Vagina (tissue), 2 donors: ENCODE measurements around the gene NLRP1. TPM values are rescaled to one million over a fixed set of nuclear protein-coding genes. Genes with fewer than 3 reads are reported as not detected.

Source experiments
- DNase-seq, 2 donors: peaks; one replicate each; pipeline ENCODE4 v3.0.0-alpha.2; 2017; ENCODE audit errors: extremely low spot score in 2 of 2
- H3K27ac ChIP-seq: fragments of 200-600 bp; sonication (generic); one replicate; pipeline ENCODE4 v1.5.1; 2019
- H3K27me3 ChIP-seq: fragments of 200-600 bp; sonication (generic); one replicate; pipeline ENCODE4 v1.5.1; 2019
- H3K36me3 ChIP-seq, 2 donors: fragments of 200-600 bp; sonication (generic); one replicate each; pipeline ENCODE4 v1.5.1; 2017 to 2019
- H3K4me1 ChIP-seq: fragments of 200-600 bp; sonication (generic); one replicate; pipeline ENCODE4 v1.5.1; 2019
- H3K4me3 ChIP-seq, 2 donors: fragments of 200-600 bp; sonication (generic); 1 replicate in 1 of 2; 2 replicates in 1 of 2; pipeline ENCODE4 v1.5.1; 2016 to 2019
- H3K9me3 ChIP-seq: fragments of 200-600 bp; sonication (generic); one replicate; pipeline ENCODE4 v1.5.1; 2019
- POLR2A ChIP-seq, 2 donors: fragments of 450-650 bp; IDR thresholded peaks; one replicate each; pipeline ENCODE4 v1.6.1; 2017; ENCODE audit warnings: antibody characterized with exemption in 2 of 2, mild to moderate bottlenecking in 2 of 2, moderate library complexity in 2 of 2
- POLR2AphosphoS5 ChIP-seq, 2 donors: sonication (generic); formaldehyde crosslinking; IDR thresholded peaks; one replicate each; pipeline ENCODE4 v1.9.0; 2017; ENCODE audit warnings: antibody characterized with exemption in 2 of 2, mild to moderate bottlenecking in 2 of 2, low read depth in 1 of 2; ENCODE audit not compliant: insufficient read depth in 1 of 2
- intact Hi-C: fragments of 100-400 bp; cut with DNase I; formaldehyde crosslinking; loops from one replicate; pipeline ENCODE4 v1.15.1; 2023
- total RNA-seq: library from RNA; depleted of rRNA; stranded (reverse); fragments of >200 nt; gene quantifications from one replicate; pipeline ENCODE4 v1.2.3, GENCODE V29; 2016
- TF ChIP-seq, protein P1 (sequence below), 3 experiments: fragments of 450-650 bp in 2 of 3; fragments of 200-600 bp in 1 of 3; sonication (generic) in 1 of 3; IDR thresholded peaks; one replicate each; pipeline ENCODE4 v1.5.1; 2017 to 2019; ENCODE audit warnings: antibody characterized with exemption in 3 of 3, mild to moderate bottlenecking in 2 of 3, moderate library complexity in 2 of 3

The NLRP1 gene
- total RNA-seq, 1 donor from 2014 or later, result 83.7 TPM

GRCh38 chr17:5585287-5585794, 1.0 kb upstream of the NLRP1 start:
- H3K4me1 ChIP-seq, result peaks cover 46% of the 10 kb centered on the region
- TF ChIP-seq POLR2A (IDR thresholded peaks at IDR 0.05), result no peak
- TF ChIP-seq POLR2AphosphoS5 (IDR thresholded peaks at IDR 0.05; ENCODE audit: insufficient read depth in 1 of 2, low read depth in 1 of 2), result no peak
- TF ChIP-seq, protein P1, sequence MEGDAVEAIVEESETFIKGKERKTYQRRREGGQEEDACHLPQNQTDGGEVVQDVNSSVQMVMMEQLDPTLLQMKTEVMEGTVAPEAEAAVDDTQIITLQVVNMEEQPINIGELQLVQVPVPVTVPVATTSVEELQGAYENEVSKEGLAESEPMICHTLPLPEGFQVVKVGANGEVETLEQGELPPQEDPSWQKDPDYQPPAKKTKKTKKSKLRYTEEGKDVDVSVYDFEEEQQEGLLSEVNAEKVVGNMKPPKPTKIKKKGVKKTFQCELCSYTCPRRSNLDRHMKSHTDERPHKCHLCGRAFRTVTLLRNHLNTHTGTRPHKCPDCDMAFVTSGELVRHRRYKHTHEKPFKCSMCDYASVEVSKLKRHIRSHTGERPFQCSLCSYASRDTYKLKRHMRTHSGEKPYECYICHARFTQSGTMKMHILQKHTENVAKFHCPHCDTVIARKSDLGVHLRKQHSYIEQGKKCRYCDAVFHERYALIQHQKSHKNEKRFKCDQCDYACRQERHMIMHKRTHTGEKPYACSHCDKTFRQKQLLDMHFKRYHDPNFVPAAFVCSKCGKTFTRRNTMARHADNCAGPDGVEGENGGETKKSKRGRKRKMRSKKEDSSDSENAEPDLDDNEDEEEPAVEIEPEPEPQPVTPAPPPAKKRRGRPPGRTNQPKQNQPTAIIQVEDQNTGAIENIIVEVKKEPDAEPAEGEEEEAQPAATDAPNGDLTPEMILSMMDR (IDR thresholded peaks at IDR 0.05), result no peak
- H3K9me3 ChIP-seq, result no peaks in the 10 kb centered on the region
- peaks cover 0 to 13% of the 10 kb centered on the region in 2 donors for H3K36me3 ChIP-seq
- no peaks in the 10 kb centered on the region for H3K27me3 ChIP-seq
- intact Hi-C loops, result loop anchor here (5.0 kb wide), 1 partner anchor 842 kb away; no protein-coding TSS in a partner anchor
- peak in 1 of 2 donors; percentile 81 for DNase-seq
- peak overlapping the region; percentile 96 for H3K27ac ChIP-seq
- no peak overlapping the region for H3K4me3 ChIP-seq

DNA sequence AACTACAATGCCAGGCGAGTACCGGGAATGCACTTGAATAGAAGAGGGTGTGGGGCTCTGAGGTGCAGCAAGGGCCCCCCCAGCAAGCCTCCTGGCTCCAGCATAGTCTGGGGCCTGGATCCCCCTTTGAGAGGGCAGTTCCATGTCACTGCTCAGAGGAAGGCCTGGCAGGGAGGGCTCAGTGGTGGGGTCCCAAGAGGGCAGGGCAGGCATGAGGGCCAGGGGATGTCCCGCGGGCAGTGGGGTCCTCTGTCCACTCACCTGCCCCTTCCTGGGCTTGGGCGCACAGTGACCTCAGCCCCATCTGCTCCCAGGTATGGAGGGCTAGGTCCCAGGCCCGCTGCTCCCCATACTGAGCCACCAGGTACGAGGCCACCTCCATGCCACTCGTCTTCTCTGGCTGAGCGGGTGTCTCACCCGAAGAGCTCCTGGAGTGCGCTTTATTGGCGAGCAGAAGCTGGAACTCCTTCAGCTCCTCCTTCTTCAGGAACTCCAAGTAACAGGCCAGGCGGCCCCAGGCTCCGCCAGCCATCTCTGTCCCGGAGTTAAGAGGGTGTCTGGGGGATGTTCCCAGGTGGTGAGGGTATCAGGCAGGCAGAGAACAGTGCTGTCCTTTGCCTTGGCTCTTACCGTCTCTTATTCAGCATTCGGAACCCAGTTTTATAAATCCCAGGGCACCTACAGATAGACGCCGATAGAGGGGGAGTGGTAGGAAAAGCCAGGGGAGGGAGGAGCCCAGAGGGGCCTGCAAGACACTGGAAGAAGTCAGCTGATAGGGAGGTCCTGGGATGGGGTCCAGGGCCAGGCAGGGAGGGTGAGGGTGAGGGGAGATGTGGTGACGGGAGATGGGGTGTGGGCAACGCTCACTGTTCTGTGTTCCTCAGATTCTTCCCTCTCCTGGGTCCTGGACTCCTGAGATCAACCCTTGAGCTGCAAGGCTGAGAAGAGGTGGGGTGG, 605 bp downstream of the NLRP1 start:
- TF ChIP-seq POLR2A (IDR thresholded peaks at IDR 0.05), result no peak
- TF ChIP-seq POLR2AphosphoS5 (IDR thresholded peaks at IDR 0.05; ENCODE audit: insufficient read depth in 1 of 2, low read depth in 1 of 2), result no peak
- TF ChIP-seq, protein P1 (IDR thresholded peaks at IDR 0.05), result no peak

GRCh38 chr17:5582209-5583185, 1.8 kb downstream of the NLRP1 start:
- peak in 1 of 2 donors; percentile 81 for DNase-seq
- peaks cover 46% of the 10 kb centered on the region for H3K4me1 ChIP-seq
- intact Hi-C loops, result no loop called here
- H3K27me3 ChIP-seq, result no peaks in the 10 kb centered on the region
- peak overlapping the region; percentile 96 for H3K27ac ChIP-seq
- peaks cover 0 to 28% of the 10 kb centered on the region in 2 donors for H3K36me3 ChIP-seq
- no peaks in the 10 kb centered on the region for H3K9me3 ChIP-seq
- H3K4me3 ChIP-seq, result peak overlapping the region; percentile 68 to 72
- TF ChIP-seq POLR2A (IDR thresholded peaks at IDR 0.05), result no peak
- peak in 1 of 2 donors; percentile 16 for TF ChIP-seq POLR2AphosphoS5 (IDR thresholded peaks at IDR 0.05; ENCODE audit: insufficient read depth in 1 of 2, low read depth in 1 of 2)

More for the DNA sequence above, 605 bp downstream of the NLRP1 start:
- Histone ChIP-seq H3K27ac (peak overlapping the region; percentile 96), H3K4me3 (peak overlapping the region; percentile 68 to 72), H3K27me3 (no peaks in the 10 kb centered on the region), H3K4me1 (peaks cover 46% of the 10 kb centered on the region), H3K36me3 (peaks cover 0 to 28% of the 10 kb centered on the region in 2 donors), H3K9me3 (no peaks in the 10 kb centered on the region)
- DNase-seq, result peak in 1 of 2 donors; percentile 89
- intact Hi-C loops, result no loop called here

GRCh38 chr17:5581655-5582054, 2.7 kb downstream of the NLRP1 start:
- Histone ChIP-seq H3K4me3 (no peak overlapping the region), H3K27me3 (no peaks in the 10 kb centered on the region), H3K4me1 (peaks cover 46% of the 10 kb centered on the region), H3K36me3 (peaks cover 0 to 28% of the 10 kb centered on the region in 2 donors), H3K27ac (no peak overlapping the region), H3K9me3 (no peaks in the 10 kb centered on the region)
- intact Hi-C loops, result no loop called here
- TF ChIP-seq POLR2A (IDR thresholded peaks at IDR 0.05) (no peak), POLR2AphosphoS5 (IDR thresholded peaks at IDR 0.05; ENCODE audit: insufficient read depth in 1 of 2, low read depth in 1 of 2) (no peak)
- TF ChIP-seq, protein P1 (IDR thresholded peaks at IDR 0.05), result no peak
- peak in 1 of 2 donors; percentile 74 for DNase-seq

DNA sequence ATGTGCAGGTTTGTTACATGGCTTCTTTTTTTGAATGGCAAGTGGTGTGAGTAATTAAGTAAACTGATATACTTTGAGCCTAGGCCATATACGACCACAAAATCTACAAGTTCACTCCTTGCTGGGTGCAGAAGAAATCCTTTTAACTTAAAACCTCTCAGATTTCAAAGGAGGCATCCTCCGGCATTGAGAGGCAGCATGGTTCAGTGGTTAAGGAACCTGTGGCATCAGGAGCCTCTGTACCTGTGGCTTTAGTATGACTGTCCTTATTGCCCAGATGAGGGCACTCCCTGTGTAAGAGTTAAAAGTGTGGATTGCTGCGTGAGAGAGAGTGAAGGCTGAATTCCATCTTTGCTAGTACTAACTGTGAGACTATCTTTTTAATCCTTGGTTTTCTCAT, 3.3 kb downstream of the NLRP1 start:
- Histone ChIP-seq H3K4me3 (no peak overlapping the region), H3K9me3 (no peaks in the 10 kb centered on the region), H3K27me3 (no peaks in the 10 kb centered on the region), H3K4me1 (peaks cover 41% of the 10 kb centered on the region), H3K36me3 (peaks cover 0 to 28% of the 10 kb centered on the region in 2 donors), H3K27ac (no peak overlapping the region)
- DNase-seq, result no peak
- TF ChIP-seq POLR2A (IDR thresholded peaks at IDR 0.05), result no peak
- TF ChIP-seq, protein P1 (IDR thresholded peaks at IDR 0.05), result no peak
- TF ChIP-seq POLR2AphosphoS5 (IDR thresholded peaks at IDR 0.05; ENCODE audit: insufficient read depth in 1 of 2, low read depth in 1 of 2), result no peak
- intact Hi-C loops, result no loop called here
